GM21515 (cell line): ENCODE data around the gene KLK8.
"Not testable (repeated sequence)": the region's sequence is repeated elsewhere in the genome, so short reads cannot be mapped to it uniquely, and the experiment has no call there.

ENCODE experiments used
- ATAC-seq: cut with Tn5 transposase; IDR thresholded peaks from one replicate; pipeline ENCODE4 v1.9.1; 2021; ENCODE audit not compliant: unreplicated experiment

KLK8 gene

DNA sequence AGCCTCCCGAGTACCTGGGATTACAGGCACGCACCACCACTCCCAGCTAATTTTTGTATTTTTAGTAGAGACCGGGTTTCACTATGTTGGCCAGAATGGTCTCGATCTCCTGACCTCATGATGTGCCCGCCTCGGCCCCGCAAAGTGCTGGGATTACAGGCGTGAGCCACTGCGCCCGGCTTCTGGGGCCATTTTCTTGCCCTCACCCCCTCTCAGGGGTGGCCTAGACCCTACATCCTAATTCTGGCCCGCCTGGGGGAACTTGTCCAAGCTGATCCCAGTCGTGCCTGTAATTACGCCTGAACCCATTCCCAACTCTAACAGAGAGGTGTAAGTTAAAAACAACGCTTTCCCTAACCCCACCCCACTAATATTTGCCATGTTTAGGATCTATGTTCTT, 17.0 kb downstream of the KLK8 start:
- ATAC-seq: not testable (repeated sequence)

DNA sequence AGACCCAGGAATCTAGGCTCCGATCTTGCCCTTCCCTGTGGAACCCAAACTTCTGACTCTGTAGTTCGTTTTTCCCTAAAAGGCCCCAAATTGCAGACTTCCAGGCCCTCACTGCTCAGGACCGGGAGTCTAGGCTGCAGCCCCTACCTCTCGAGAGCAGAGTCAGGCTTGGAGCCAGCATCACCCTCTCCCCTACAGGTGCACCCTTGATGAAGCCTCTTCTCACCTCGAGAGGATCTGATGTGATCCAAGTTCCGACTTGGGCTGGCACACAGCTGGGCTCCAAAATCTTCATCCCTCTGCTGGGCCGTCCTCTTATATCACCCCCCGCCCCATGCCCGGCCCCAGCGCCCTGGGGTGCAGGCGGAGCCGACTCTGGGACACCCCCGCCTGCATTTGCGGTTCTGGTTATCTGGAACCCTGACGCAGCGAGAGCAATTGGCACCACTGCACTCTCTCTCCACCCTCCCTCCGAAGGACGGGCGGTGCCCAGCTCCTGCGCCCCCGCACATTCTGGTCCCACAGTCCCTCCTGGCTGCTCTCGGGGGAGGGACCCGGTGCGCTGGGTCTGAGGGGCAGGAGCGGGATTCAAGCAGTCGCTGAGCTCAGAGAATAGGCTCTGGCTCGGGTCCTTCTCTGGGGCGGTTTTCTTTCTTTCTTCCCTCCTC, 17.6 kb downstream of the KLK8 start, which contains the start of gene KLK7:
Gene KLK7, minus strand, starts transcription at position 293 of the 668 bp plus-strand sequence. CDS start 1,518 bp downstream, outside the sequence.
- ATAC-seq: no peak

DNA sequence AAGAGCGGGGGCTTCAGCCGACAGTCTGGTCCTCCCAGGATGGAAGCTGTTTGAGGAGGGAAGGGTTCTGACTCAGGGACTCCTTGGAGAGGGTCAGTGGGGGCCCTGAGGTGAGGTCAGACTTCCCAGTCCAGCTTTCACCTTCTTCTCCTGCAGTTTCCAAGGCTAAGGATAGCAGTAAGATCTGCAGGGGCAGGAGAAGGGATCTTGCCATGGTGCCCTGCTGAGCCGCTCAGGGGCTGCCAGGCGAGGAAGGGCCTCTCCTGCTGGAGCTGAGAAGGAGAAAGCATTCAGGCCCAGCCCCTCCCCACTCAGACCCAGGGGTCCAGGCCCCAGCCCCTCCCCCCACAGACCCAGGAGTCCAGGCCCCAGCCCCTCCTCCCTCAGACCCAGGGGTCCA, 19.2 kb downstream of the KLK8 start:
- ATAC-seq: no peak

DNA sequence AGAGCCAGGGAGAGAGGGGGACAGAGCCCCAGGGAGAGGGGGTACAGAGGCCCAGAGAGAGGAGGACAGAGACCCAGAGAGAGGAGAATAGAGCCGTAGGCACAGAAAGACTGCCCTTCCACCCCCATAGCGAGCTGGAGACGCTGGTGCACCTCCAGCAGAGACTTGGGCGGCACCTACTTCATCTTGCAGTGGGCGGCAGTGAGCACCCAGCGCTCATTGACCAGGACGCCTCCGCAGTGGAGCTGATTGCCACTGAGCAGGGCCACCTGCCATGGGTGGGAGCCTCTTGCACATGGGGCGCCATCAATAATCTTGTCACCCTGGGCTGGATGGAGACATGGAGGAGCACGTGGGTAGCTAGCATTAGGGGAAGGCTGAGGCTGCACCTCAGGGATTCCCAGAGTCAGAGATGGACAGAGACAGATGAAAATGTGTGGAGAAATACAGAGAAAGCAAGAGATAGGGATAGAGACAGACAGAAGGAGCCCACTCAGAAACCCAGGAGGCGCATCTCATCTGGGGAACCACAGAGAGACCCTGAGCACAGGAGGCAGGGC, 19.7 kb downstream of the KLK8 start:
- no peak for ATAC-seq

DNA sequence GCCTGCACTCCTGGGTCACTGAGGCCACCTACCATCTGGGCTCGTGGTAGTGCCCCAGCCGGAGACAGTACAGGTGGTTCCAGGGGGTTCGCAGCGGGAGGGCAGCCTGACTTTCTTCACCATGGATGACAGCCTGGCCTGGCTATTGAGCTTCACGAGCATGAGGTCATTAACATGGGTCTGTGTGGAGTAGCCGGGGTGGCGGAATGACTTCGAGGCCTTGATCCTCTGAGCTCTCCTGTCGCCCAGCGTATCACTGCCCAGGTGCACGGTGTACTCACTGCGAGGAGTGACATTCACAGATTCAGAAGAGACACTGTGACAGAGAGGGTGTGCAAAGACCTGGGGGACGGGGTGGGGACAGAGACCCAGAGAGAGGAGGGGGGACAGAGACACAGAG, 21.2 kb downstream of the KLK8 start:
- no peak for ATAC-seq

DNA sequence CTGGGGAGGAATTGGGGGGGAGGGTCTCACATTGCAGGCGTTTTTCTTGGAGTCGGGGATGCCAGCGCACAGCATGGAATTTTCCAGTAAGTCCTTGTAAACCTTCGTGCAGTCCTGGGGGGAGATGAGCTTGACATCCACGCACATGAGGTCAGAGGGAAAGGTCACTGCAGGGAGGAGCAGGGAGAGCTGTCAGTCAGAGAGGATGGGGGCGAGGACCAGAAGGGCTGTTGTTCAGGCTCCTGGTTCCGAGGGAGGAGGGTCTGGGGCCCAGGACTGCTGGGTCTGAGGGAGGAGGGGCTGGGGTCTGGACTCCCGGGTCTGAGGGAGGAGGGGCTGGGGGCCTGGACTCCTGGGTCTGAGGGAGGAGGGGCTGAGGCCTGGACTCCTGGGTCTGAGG, 21.6 kb downstream of the KLK8 start:
- no peak for ATAC-seq

DNA sequence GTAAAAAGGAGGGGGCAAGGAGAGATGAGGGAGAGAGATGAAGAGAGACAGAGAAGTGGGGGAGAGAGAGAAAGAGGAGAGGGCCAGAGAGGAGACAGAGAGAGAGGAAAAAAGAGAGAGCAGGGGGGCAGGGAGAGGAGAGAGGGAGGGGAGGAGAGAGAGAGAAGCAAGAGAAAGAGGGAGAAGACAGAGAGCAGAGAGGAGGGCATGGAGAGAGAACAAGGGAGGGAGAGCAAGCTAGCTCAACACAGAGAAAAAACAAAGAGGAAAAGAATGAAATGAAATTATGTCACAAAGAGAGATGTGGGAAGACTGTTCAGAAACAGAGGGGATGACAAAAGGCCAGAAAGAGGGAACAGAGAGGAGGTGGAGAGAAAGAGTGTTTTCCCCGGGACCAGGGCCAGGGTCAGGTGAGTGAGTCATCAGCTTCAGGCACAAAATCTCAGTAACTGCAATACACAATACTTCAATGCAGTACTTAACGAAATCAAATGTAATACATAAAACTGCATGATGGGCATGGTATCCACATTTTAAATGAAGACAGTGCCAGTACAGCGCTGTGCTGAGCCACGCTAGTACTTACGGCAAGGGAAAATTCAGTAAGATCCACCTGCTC, 22.5 kb downstream of the KLK8 start:
- ATAC-seq: no peak

DNA sequence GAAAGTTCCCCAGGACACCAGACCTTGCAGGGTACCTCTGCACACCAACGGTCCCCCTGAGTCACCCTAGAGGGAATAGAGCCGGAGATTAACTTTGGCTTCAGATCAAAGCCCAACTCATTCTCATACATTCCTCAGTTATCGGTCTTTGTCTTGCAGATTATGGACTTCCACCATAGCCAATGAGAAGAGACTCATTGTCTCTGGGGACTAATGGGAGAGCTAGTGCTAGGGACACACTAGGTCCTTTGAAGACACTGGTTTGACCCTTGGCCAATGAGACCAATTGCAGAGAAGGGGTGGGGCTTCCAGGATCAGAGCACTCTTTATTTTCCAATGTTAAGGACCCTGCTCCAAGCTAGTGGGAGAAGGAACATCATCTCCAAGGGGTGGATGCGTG, 23.8 kb downstream of the KLK8 start:
- ATAC-seq: no peak

DNA sequence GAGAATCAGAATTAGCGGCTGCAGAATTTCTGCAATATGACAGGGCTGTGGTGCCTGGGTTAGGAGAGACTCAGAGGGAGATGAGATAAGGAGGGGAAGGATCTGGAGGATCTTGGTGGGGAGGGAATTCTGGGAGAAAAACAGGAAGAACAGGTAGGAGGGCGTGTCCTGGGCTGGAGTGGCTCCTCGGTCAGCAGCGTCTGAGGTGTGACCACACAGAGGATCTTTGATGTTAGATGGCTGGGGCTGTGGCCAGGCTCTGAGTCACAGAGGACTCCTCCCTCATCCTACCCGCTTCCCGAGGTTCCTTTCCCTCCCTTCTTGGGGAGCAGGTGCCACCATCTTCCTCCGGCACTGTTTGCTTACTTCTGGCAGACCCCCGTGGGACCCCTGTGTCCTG, 25.6 kb downstream of the KLK8 start:
- ATAC-seq: no peak

DNA sequence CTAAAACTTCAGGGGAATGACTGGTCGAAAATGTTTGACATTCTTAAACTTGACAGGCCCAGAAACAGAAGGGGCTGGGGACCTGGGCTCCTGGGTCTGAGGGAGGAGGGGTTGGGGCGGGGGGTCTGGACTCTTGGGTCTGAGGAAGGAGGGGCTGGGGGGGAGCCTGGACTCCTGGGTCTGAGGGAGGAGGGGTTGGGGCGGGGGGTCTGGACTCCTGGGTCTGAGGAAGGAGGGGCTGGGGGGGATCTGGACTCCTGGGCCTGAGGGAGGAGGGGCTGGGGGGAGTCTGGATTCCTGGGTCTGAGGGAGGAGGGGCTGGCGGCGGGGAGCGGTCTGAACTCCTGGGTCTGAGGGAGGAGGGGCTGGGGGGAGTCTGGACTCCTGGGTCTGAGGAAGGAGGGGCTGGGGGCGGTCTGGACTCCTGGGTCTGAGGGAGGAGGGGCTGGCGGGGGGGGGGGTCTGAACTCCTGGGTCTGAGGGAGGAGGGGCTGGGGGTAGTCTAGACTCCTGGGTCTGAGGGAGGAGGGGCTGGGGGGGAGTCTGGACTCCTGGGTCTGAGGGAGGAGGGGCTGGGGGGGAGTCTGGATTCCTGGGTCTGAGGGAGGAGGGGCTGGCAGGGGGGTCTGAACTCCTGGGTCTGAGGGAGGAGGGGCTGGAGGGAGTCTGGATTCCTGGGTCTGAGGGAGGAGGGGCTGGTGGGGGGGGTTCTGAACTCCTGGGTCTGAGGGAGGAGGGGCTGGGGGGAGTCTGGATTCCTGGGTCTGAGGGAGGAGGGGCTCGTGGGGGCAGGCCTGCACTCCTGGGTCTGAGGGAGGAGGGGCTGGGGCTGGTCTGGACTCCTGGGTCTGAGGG, 26.5 kb downstream of the KLK8 start:
- ATAC-seq: no peak

DNA sequence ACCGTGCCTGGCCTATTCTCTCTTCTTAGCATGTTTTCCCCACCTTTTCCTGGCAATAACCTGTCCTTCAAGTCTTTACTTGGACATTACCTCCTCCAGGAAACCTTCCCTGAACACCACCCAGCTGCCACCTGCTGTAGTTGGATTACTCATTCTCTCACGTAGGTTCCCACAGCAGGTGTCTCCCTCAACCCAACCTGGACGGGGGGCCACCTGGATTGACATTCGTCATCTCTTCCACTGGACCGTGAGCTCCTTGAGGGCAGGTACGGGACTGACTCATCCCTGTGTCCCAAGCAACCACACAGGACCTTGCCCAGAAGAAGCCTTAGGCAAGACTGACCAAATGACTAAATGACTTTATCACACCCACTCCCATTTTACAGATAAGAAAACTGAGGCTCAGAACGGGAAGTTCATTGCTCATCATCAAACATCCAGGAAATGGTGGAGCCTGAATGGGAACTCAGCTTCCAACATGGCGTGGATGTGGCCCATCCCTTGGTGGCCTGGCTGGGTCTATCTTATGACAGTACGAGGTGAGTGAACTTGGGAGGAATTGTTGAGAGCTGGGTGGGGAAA, 28.5 kb downstream of the KLK8 start:
- no peak for ATAC-seq

DNA sequence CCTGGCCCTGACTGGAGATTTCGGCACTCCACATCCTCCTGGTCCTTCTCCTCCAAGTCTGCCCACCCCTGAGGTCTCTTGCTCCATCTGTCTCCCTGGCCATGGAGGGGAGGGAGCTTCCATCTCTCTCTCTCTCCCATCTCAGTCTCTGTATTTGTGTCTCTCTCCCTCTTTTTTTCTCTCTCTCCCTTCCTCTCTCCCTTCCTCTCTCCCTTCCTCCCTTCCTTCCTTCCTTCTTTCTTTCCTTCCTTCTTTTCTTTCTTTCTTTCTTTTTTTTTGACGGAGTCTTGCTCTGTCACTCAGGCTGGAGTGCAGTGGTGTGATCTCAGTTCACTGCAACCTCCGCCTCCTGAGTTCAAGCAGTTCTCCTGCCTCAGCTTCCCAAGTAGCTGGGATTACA, 31.6 kb downstream of the KLK8 start:
- ATAC-seq: not testable (repeated sequence)

DNA sequence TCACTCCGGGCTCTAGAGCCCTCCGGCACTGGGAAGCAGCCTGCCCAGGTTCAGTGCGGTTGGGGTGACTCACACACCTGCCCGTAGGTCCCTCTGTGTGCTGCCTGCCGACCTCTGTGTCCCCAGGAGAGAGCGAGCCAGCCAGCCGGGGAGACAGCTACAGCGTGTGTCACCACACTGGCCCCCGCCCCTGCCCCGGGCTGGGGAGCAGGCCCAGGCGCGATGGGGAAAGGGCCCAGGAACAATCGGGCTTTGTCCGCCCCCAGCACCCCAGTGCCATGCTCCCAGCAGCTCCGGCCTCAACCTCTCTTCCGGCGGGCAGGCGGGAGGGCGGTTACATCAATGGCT, 32.0 kb downstream of the KLK8 start, which contains the start of gene KLK6:
Gene KLK6, minus strand, starts transcription at position 179 of the 348 bp plus-strand sequence. CDS start 1,487 bp downstream, outside the sequence.
- no peak for ATAC-seq

DNA sequence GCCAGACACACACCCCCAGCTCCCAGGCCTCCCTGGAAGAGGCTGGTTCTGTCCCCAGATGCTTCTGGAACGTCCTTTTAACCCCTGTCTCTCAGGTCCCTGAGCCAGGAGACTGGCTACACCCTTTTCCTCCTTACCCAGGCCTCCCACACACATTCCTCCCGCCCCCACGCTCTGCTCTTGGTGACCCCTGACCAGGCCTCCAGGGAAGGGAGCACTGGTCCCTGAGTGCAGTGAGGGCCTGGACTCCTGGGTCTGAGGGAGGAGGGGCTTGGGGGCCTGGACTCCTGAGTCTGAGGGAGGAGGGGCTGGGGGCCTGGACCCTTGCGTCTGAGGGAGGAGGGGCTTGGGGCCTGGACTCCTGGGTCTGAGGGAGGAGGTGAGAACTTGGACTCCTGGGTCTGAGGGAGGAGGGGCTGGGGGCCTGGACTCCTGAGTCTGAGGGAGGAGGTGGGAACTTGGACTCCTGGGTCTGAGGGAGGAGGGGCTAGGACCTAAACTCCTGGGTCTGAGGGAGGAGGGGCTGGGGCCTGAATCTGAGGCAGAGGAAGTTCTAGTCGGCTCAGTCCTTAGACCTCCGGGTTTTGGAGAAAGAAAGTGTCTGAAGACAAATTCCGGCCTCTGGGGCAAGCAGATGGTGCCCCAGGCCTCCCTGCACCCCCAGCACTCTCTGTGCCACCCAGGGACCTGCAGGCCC, 32.5 kb downstream of the KLK8 start:
- no peak for ATAC-seq

DNA sequence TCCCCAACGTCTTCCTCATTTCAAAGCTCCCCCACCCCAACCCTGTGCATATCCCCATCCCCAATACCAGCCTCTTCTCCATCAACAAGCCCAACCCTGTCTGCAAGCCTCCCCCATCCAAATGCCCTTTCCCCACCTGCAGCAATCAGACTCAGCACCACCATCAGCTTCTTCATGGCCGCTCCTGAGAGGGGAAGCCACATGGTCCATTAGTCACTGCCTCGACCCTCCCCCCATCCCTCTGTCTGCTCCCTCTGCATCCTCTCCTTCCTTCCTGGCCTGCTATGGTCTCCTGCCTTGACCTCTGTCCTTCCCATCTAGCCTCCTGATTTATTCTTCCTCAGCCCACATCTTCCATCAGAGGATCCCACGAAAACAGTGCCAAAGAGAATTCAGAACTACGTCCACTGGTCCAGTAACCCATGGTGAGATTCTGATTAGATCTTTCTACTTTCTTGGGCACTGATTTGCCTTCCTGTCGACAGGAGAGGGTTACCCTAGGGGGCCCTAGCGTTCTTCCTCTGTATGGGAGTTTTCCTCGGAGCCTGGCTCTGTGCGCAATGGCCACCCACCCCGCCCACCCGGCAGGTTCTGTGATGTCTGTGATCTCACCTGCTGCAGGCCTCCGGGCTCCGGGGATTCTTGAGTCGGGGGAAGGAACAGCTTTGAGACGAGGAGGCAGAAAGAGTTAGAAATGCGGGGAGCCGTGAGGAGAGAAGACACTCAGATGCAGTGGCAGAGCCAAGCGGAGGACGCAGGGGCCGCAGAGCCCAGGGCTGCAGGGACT, 33.3 kb downstream of the KLK8 start:
- ATAC-seq: no peak

DNA sequence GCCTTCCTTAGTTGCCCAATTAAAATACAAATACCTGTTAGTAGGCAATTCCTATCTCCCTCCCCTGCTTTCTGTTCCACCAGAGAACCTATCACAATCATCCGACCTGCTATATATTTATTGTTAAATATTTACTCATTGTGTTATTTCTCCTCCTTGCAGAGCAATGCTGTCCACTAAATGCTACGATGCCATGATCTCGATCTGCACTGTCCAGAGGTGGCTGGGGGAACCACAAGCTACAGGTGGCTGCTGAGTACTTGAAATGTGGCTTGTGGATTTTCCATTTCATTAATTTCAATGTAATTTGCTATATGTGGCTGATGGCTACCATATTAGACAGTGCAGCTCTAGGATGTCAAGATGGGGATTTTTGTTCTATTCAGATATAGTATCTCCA, 37.1 kb downstream of the KLK8 start:
- no peak for ATAC-seq

DNA sequence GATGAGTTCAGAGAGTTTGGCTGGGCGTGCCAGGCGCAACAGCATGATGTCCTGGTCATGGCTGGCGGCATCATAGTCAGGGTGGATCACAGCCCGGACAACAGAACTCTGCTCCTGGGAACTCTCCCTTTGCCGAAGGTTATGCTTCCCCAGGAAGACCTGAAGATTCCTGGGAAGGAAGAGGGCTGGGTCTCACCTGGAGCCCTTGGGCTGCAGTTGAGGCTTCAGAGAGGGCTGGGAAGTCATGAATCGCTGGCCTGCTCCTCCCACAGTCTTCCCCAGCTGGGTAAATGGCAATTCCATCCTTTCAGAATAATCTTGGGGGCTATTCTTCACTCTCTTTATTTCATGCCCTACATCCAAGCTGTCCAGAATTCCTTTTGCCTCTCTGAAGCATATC, 38.0 kb downstream of the KLK8 start:
- ATAC-seq: no peak

DNA sequence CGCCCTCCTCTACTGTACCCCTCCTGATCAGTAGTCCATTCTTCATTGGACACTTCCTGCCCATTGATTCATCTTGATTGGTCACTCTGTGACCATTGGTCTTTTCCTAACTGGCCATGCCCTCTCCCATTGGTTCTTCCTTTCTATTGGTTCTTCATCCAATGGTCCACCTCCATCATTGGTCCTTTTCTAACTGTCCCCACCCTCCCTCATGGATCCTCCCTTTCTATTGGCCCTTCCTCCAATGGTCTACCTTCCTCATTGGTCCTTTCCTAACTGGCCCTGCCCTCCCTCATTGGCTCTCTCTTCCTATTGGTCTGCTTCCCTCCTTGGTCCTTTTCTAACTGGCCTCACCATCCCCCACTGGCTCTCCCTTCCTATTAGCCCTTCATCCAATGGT, 39.2 kb downstream of the KLK8 start:
- ATAC-seq: no peak

DNA sequence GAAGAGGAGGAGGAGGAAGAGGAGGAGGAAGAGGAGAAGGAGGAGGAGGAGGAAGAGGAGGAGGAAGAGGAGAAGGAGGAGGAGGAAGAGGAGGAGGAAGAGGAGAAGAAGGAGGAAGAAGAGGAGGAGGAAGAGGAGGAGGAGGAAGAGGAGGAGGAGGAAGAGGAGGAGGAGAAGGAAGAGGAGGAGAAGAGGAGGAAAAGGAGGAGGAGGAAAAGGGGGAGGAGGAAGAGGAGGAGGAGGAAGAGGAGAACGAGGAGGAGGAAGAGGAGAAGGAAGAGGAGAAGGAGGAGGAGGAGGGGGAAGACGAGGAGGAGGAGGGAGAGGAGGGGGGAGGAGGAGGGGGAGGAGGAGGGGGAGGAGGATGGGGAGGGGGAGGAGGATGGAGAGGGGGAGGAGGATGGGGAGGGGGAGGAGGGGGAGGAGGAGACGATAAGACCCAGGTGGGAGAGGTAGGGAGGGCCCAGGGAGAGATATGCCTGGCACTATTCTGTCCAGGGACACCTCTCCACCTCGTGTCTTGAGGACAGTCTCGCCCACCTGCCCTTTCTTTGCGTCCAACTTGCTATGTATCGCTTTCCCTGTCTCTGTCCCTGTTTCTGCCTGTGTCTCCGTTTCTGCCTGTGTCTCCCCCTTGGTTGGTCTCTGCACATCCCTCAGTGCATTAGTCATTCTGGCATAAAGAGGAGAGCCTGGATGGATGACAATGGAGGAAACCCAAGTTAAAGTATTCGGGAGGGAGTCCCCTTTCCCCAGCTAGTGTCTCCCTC, 41.5 kb downstream of the KLK8 start:
- ATAC-seq: no peak
